GM19455 (cell line): ENCODE data around the gene MGLL.

Experiments
- ATAC-seq: cut with Tn5 transposase; IDR thresholded peaks from one replicate; pipeline ENCODE4 v1.9.1; 2021; ENCODE audit not compliant: unreplicated experiment

The MGLL gene

GRCh38 chr3:127789990-127790881, 32.1 kb downstream of the MGLL start:
- no peak for ATAC-seq

- ATAC-seq, result no peak
Measured at GRCh38 chr3:127789051-127789450, 33.3 kb downstream of the MGLL start.

- ATAC-seq, result no peak
Measured at GRCh38 chr3:127788451-127788909, 33.8 kb downstream of the MGLL start.

GRCh38 chr3:127787571-127788365, 34.5 kb downstream of the MGLL start:
- no peak for ATAC-seq

GRCh38 chr3:127787071-127787490, 35.2 kb downstream of the MGLL start:
- ATAC-seq, result no peak

GRCh38 chr3:127786353-127787070, 35.8 kb downstream of the MGLL start:
- ATAC-seq, result no peak

- ATAC-seq, result no peak
Measured at GRCh38 chr3:127785711-127786265, 36.5 kb downstream of the MGLL start.

GRCh38 chr3:127784865-127785710, 37.2 kb downstream of the MGLL start:
- no peak for ATAC-seq

GRCh38 chr3:127784283-127784682, 38.0 kb downstream of the MGLL start:
- ATAC-seq, result no peak

GRCh38 chr3:127783642-127784160, 38.6 kb downstream of the MGLL start:
- no peak for ATAC-seq

GRCh38 chr3:127783166-127783565, 39.1 kb downstream of the MGLL start:
- no peak for ATAC-seq

GRCh38 chr3:127781411-127782001, 40.8 kb downstream of the MGLL start:
- no peak for ATAC-seq

- no peak for ATAC-seq
Measured at GRCh38 chr3:127780536-127781400, 41.5 kb downstream of the MGLL start.

GRCh38 chr3:127779747-127780146, 42.6 kb downstream of the MGLL start:
- no peak for ATAC-seq

- ATAC-seq, result no peak
Measured at GRCh38 chr3:127777921-127778656, 44.2 kb downstream of the MGLL start.

GRCh38 chr3:127777332-127777731, 45.0 kb downstream of the MGLL start:
- ATAC-seq, result no peak

- no peak for ATAC-seq
Measured at GRCh38 chr3:127776347-127776746, 46.0 kb downstream of the MGLL start.
